MV-4-11 (cell line): ENCODE data around the gene RPL36A.

Experiments used
- DNase-seq: peaks from one replicate; lab custom pipeline; 2025; lab: John Stamatoyannopoulos, UW

RPL36A gene

DNA sequence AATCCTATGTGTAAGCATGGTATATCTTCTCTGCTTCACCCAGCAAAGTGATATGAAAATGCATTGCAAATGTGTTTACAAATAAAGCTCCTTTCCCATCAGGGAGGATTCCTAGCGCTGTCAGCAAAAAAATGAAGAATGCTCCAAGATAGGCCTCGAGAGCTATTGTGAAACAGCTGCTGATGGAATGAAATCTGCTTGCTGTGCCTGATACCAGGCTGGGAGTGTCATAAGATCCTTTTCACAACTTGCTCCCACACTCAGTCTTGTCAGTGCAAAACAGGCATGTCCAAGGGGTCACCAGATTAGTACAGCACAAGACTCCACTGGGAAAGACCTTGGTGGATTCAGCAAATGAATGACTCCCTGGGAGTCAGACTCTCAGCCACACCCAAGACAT, 51.3 kb downstream of the RPL36A start:
- no peak for DNase-seq
